Measurements from ENCODE around the gene TUBB3. TPM values are rescaled to one million over a fixed set of nuclear protein-coding genes. Genes with fewer than 3 reads are reported as not detected.
"Not testable (repeated sequence)": the region's sequence is repeated elsewhere in the genome, so short reads cannot be mapped to it uniquely, and the experiment has no call there.

TUBB3 gene
- 95.9 and 128 TPM in 2 replicates for total RNA-seq

GRCh38 chr16:89922884-89923639, at the start of gene TUBB3:
Gene TUBB3, plus strand, starts transcription at chr16:89923342. Its CDS starts 60 bp downstream, at chr16:89923402.
- DNase-seq (ENCODE audit: low read depth) = peak; percentile 79
- H3K4me3 ChIP-seq (ENCODE audit: low read depth, low read length) = peak within 1 kb of the TSS; percentile 80
- TF ChIP-seq CTCF (IDR thresholded peaks at IDR 0.05; ENCODE audit: insufficient read depth, low read depth, low read length) = no peak

GRCh38 chr16:89873972-89874689, 49.0 kb upstream of the TUBB3 start:
- DNase-seq (ENCODE audit: low read depth) = peak; percentile 98
- H3K4me3 ChIP-seq (ENCODE audit: low read depth, low read length) = peak overlapping the region; percentile 91
- TF ChIP-seq CTCF (IDR thresholded peaks at IDR 0.05; ENCODE audit: insufficient read depth, low read depth, low read length) = no peak

- not testable (repeated sequence) for DNase-seq (ENCODE audit: low read depth); H3K4me3 ChIP-seq (ENCODE audit: low read depth, low read length)
Observed at GRCh38 chr16:89879123-89879522, 44.0 kb upstream of the TUBB3 start.

- DNase-seq (ENCODE audit: low read depth) = no peak
- TF ChIP-seq CTCF (IDR thresholded peaks at IDR 0.05; ENCODE audit: insufficient read depth, low read depth, low read length) = no peak
- H3K4me3 ChIP-seq (ENCODE audit: low read depth, low read length) = no peak overlapping the region
Observed at GRCh38 chr16:89880477-89881367, 42.4 kb upstream of the TUBB3 start.

- no peak for DNase-seq (ENCODE audit: low read depth)
- TF ChIP-seq CTCF (IDR thresholded peaks at IDR 0.05; ENCODE audit: insufficient read depth, low read depth, low read length) = no peak
Observed at GRCh38 chr16:89881368-89881730, 41.8 kb upstream of the TUBB3 start.

GRCh38 chr16:89883346-89884040, 39.6 kb upstream of the TUBB3 start:
- no peak overlapping the region for H3K4me3 ChIP-seq (ENCODE audit: low read depth, low read length)
- DNase-seq (ENCODE audit: low read depth) = no peak
- no peak for TF ChIP-seq CTCF (IDR thresholded peaks at IDR 0.05; ENCODE audit: insufficient read depth, low read depth, low read length)

More at GRCh38 chr16:89881368-89881730, 41.8 kb upstream of the TUBB3 start:
- H3K4me3 ChIP-seq (ENCODE audit: low read depth, low read length) = no peak overlapping the region

All from fibroblast of villous mesenchyme (primary cell).